Measurements from ENCODE around the gene OR4X2.
"Not testable (repeated sequence)": the region's sequence is repeated elsewhere in the genome, so short reads cannot be mapped to it uniquely, and the experiment has no call there.

OR4X2 gene, protein sequence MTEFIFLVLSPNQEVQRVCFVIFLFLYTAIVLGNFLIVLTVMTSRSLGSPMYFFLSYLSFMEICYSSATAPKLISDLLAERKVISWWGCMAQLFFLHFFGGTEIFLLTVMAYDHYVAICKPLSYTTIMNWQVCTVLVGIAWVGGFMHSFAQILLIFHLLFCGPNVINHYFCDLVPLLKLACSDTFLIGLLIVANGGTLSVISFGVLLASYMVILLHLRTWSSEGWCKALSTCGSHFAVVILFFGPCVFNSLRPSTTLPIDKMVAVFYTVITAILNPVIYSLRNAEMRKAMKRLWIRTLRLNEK

DNA sequence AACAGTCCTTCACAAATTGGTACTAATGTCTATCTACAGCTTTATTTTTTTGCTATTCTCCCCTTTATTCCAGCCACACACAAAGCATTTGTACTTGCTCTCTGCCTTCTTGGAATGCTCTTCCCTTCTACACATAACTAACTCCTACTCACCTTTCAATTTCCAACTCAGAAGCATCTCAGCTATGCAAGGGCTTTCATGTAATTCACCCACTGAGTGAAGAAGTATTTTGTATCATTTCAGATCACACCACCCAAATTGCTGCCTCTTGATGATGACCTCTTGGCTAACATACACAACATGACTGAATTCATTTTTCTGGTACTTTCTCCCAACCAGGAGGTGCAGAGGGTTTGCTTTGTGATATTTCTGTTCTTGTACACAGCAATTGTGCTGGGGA, at the start of gene OR4X2:
Gene OR4X2 (plus strand): TSS at position 301 of the 400 bp plus-strand sequence. CDS start 0 bp downstream, at position 301.
- in situ Hi-C loops (cut with HindIII; ENCODE audit: low sequenced_read_pairs) = no loop called here

DNA sequence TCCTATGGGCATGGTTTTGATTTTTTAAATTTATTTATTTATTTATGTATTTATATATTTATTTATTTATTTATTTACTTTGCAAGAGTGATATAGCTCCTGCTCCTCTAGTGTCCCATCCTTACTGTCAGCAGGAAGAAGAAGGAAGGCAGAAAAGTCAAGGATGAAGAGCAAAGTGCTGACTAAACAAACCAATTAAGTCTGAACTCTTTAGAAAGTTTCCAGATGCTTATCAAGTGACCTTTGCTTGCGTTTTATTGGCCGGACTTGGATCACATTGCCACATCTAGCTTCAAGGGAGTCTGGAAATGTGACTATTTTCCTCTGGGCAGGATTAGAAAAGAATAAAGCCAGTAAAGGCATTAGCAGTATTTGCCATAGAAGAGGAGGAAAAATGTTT, 37.0 kb upstream of the OR4X2 start:
- in situ Hi-C loops (cut with HindIII; ENCODE audit: low sequenced_read_pairs) = no loop called here

DNA sequence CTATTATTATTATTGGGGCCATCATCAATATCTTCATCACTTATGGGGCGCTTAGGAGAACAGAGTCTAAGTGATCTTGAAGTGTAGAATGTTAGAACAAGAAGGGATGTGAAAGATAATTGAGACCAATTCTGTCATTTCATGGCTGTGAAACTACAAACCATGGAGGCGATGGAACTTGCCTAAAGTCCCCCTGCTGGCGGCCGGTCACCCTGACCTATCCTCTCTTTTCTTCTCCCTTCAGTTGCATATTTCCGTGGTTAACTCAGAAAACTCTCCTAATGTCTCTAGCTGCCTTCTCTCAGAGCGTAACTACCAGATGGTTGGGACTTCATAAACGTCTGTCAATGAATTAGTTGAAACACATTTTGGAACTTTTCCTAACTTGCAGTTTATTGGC, 34.9 kb upstream of the OR4X2 start:
- in situ Hi-C loops (cut with HindIII; ENCODE audit: low sequenced_read_pairs) = no loop called here

DNA sequence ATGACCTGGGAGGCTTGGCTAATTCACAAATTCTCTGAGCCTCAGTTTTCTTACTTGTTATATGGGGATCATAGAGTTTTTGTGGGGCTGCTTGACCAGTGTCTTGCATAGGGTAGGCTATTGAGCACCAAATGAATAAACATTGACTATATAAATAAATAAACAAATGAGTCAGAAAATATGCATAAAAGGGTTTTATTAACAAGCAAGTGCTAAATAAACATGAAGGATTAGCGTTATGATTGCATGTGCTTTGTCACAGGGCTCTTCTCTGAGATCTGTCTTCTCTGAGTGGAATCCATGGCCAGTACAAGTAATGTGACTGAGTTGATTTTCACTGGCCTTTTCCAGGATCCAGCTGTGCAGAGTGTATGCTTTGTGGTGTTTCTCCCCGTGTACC, 28.4 kb upstream of the OR4X2 start, which contains the start of gene OR4B1:
Gene OR4B1 (plus strand): TSS at position 301 of the 400 bp plus-strand sequence. CDS start 0 bp downstream, at position 301.
- in situ Hi-C loops (cut with HindIII; ENCODE audit: low sequenced_read_pairs) = no loop called here

DNA sequence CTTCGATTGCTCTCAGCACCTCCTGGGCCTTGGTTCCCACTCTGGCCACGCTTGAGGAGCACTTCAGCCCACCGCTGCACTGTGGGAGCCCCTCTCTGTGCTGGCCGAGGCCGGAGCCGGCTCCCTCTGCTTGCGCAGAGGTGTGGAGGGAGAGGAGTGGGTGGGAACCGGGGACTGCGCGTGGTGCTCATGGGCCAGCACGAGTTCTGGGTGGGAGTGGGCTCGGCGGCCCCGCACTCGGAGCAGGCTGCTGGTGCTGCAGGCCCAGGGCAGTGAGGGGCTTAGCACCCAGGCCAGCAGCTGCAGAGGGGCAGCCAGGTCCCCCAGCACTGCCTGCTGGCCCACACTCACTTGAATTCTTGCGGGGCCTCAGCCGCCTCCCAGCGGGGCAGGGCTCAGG, 16.1 kb upstream of the OR4X2 start:
- in situ Hi-C loops (cut with HindIII; ENCODE audit: low sequenced_read_pairs) = no loop called here

DNA sequence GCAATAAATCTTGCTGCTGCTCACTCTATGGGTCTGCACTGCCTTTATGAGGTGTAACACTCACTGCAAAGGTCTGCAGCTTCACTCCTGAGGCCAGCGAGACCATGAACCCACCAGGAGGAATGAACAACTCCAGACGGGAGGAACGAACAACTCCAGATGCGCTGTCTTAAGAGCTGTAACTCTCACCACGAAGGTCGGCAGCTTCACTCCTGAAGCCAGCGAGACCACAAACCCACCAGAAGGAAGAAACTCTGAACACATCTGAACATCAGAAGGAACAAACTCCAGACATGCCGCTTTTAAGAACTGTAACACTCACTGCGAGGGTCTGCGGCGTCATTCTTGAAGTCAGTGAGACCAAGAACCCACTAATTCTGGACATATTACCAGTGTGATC, 14.8 kb upstream of the OR4X2 start:
- in situ Hi-C loops (cut with HindIII; ENCODE audit: low sequenced_read_pairs) = not testable (repeated sequence)

DNA sequence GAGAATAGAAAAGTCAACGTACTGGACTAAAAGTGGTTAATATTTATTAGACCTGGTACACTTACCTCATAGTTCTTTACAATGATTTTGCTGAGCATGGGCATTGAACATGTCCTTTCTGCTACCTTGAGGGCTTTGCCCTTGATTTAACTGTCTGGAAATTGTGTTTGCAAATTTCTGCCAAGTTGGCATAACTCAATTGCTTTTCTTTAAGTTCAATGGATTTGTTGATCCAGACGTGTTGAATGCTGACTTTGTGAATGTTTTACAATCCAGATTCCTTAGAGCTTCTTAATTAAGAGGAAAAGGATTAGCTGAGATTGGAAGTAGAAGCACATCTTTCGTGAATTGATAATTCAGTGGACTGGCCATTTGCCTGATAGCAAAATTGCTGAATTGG, 7.2 kb upstream of the OR4X2 start:
- in situ Hi-C loops (cut with HindIII; ENCODE audit: low sequenced_read_pairs) = no loop called here

DNA sequence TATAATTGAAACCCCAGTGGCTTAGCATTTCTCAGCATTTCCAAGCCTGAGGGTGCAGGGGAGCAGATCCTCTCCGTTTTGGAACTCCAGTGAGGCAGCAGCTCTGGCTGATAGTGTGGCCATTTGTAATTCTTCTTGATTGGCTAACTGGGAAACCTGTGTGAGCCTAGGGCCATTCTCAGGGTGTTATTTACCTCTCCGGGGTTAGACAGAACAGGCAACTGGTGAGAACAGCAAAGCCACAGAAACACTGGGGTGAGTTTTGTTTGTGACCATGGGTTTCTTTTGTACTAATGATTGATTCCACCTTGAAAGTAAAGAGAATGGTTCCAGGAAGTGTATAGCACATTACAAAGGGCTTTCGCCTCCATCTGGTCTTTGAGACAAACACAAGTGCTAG, 2.4 kb upstream of the OR4X2 start:
- in situ Hi-C loops (cut with HindIII; ENCODE audit: low sequenced_read_pairs) = no loop called here

DNA sequence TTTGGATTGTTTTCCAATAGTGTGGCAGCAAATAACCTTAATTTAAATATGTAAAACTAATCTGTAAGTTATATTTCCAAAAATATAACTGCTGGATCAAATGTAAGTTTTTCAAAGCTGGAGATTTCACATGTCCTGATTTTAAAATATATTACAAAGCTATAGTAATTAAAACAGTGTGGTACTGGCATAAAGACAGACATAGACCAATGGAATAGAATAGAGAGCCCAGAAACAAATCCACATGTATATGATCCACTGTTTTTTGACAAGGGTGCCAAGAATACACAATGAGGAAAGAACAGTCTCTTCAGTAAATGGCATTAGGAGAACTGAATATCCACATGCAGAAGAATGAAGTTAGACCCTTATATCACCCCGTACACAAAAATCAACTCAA, 4.0 kb downstream of the OR4X2 start:
- in situ Hi-C loops (cut with HindIII; ENCODE audit: low sequenced_read_pairs) = no loop called here

DNA sequence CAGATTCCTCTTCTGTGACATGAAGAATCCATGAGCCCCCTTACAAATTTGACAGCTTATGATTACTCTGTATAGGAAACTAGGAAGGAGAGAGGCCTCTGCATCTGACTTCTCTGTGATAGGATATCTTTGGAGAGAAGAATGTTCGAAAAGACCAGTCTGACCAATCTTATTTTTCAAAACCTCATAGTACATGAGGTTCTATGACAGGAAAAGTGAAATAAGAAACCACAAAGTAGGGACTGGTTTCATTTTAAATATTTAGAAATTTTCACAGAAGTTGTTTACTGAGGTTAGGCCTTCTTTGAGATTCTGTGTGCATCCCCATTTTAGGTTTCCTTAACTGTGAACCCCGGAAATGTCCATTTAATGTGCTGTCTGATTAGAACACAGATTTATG, 16.7 kb downstream of the OR4X2 start:
- in situ Hi-C loops (cut with HindIII; ENCODE audit: low sequenced_read_pairs) = no loop called here

DNA sequence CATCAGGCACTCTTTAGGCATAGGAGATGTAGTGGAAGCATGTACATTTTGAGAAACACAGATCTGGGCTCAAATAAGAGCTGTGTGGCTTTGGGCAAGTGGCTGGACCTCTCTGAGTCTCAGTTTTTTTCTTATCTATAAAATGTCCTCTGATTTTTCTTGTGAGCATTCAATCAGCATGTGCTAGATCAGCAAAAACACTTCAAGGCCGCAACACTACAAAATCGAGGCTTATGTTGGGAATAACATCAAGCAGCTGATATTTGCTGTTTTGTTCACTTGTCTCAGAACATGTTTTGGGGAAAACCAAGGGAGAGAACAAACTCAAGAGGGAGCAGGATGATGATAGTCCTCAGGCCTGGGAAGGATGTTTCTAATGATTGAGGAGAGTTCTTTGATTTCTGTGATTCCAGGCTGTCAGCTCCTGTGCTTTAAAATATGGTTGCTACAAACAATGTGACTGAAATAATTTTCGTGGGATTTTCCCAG, 18.6 kb downstream of the OR4X2 start, which contains the start of gene OR4X1:
Gene OR4X1 (plus strand): TSS at position 439 of the 489 bp plus-strand sequence. CDS start 0 bp downstream, at position 439.
- in situ Hi-C loops (cut with HindIII; ENCODE audit: low sequenced_read_pairs) = no loop called here

DNA sequence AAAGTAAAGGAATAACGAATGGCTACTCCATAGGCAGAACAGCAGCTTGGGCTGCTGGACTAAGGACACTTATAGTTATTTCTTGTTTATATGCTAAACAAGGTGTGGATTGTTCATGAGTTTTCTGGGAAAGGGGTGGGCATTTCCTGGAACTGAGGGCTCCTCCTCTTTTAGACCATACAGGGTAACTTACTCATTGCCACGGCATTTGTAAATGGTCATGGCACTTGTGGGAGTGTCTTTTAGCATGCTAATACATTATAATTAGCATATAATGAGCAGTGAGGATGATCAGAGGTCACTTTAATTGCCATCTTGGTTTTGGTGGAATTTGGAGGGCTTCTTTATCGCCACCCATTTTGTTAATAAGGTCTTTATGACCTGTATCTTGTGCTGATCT, 25.7 kb downstream of the OR4X2 start:
- in situ Hi-C loops (cut with HindIII; ENCODE audit: low sequenced_read_pairs) = no loop called here

DNA sequence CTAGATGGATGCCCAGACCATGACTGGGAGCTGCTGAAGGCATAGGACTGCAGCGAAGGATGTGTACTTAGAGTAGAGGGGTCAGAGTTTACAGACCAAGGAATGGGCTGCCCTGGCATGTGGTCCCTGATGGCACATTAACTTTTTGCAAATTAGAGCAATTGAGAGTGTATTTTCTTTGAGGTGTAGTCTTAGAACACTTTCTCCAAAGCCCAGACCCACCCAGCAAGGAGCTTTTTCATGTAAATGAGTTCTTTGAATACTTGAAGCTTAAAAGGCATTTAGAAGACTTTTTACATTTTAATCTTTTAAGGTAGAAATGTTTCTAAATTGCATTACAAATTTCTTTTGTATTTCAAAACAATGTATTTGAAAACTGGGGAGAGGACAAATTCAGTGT, 27.7 kb downstream of the OR4X2 start:
- in situ Hi-C loops (cut with HindIII; ENCODE audit: low sequenced_read_pairs) = no loop called here

Measured in endothelial cell of hepatic sinusoid (primary cell).